ENCODE results near the gene NELFCD. TPM values are rescaled to one million over a fixed set of nuclear protein-coding genes. Genes with fewer than 3 reads are reported as not detected.
"Not testable (repeated sequence)": the region's sequence is repeated elsewhere in the genome, so short reads cannot be mapped to it uniquely, and the experiment has no call there.

The NELFCD gene, protein sequence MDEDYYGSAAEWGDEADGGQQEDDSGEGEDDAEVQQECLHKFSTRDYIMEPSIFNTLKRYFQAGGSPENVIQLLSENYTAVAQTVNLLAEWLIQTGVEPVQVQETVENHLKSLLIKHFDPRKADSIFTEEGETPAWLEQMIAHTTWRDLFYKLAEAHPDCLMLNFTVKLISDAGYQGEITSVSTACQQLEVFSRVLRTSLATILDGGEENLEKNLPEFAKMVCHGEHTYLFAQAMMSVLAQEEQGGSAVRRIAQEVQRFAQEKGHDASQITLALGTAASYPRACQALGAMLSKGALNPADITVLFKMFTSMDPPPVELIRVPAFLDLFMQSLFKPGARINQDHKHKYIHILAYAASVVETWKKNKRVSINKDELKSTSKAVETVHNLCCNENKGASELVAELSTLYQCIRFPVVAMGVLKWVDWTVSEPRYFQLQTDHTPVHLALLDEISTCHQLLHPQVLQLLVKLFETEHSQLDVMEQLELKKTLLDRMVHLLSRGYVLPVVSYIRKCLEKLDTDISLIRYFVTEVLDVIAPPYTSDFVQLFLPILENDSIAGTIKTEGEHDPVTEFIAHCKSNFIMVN
- polyA plus RNA-seq: 100 to 1,000 TPM in 1 of 3 donors, 10 to 100 TPM in 2; 67.1 to 104 (median 71.7) TPM

DNA sequence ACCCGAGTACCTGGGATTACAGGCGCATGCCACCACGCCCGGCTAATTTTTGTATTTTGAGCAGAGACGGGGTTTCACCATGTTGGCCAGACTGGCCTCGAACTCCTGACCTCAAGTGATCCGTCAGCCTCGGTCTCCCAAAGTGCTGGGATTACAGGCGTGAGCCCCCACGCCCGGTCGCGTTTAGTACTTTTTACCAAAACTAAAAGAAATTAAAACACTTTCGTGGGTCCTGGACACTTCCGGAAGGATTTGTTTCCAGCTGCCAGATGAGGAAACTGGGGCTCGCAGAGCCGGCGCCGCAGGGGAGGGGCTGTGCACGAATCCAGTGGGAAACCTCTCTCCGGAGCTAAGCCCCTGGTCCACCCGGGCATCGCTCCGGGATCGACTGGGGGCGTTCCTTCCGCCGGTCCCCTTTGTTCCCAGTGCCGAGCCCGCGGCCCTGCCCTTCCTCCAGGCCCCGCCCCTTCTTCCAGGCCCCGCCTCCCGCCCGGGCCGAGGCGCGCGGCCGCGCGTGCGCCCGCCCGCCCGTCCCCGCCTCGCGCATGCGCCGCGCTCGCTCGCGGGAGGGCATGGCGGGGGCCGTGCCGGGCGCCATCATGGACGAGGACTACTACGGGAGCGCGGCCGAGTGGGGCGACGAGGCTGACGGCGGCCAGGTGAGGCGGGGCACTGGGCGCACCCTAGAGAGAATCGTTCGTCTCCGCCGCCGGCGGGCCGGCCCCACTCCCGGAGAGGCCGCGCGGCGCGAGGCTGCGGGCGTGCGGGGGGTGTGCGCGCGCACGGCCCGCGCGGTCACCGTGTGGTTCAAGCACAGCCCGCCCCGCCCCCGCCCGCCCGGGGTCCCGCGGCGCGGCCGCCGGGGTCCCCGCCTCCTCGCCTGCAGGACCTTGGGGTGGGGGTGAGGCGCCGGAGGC lies at the start of gene NELFCD:
Gene NELFCD (plus strand): TSS at position 546 of the 917 bp plus-strand sequence. CDS start 54 bp downstream, at position 600.
- H3K27ac Mint-ChIP-seq: peak within 1 kb of the TSS; percentile 82 to 96 (median 93)
- peak within 1 kb of the TSS; percentile 81 to 93 (median 85) for H3K4me3 Mint-ChIP-seq
- peak; percentile 86 to 88 (median 87) for DNase-seq
- H3K9me3 Mint-ChIP-seq: peaks cover 0 to 4% (median 3%) of the 10 kb centered on the region in 6 donors
- peaks cover 12 to 16% (median 16%) of the 10 kb centered on the region in 3 donors for H3K27me3 Mint-ChIP-seq (ENCODE audit: low read depth in 3 of 3)
- peaks cover 0 to 6% (median 0%) of the 10 kb centered on the region in 3 donors for H3K36me3 Mint-ChIP-seq
- H3K4me1 Mint-ChIP-seq: peaks cover 34 to 39% of the 10 kb centered on the region in 2 donors

DNA sequence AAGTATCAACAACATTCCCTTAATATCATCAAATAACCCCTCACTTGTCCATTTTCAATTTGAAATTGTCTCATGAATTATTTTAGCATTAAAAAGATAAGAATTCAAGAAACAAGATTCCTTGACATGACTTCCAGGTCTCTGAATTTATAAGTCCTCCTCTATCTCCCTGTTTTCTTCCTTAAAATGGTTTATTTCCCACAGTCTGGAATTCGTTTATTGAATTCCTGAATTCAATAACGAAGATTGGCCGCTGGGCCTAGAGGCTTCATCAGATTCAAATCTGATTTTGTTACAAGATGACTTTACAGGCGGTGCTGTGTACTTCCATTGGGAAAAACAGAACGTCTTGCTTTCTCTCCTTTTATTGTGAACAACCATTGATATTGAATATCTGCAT lies 48.9 kb upstream of the NELFCD start:
- DNase-seq: no peak
- H3K27me3 Mint-ChIP-seq (ENCODE audit: low read depth in 3 of 3): peaks cover 0 to 26% (median 13%) of the 10 kb centered on the region in 3 donors
- no peak overlapping the region for H3K4me3 Mint-ChIP-seq
- no peaks in the 10 kb centered on the region for H3K9me3 Mint-ChIP-seq
- H3K4me1 Mint-ChIP-seq: no peaks in the 10 kb centered on the region
- H3K36me3 Mint-ChIP-seq: peaks cover 0 to 5% (median 0%) of the 10 kb centered on the region in 3 donors
- no peak overlapping the region for H3K27ac Mint-ChIP-seq

DNA sequence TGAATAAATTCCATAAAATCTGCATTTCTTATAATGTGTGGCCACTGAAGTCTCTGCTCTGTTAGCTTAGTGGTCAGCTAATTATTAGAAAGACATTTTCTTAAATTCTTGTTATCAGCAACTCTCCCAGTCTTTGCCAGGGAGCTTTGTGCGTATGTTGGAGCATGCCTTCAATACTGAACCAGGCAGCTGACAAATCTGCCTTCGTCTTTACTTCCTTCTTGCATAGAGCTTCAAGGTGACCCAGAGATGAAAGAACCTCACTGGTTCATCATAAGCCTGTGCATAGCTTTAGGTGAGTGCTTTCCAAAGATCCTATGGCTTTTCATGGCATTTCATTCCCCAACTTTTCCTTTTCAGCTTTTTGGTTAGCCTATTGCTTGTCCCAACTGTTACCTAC lies 43.0 kb upstream of the NELFCD start:
- no peaks in the 10 kb centered on the region for H3K4me1 Mint-ChIP-seq
- H3K27me3 Mint-ChIP-seq (ENCODE audit: low read depth in 3 of 3): peaks cover 0 to 21% (median 3%) of the 10 kb centered on the region in 3 donors
- H3K9me3 Mint-ChIP-seq: no peaks in the 10 kb centered on the region
- H3K36me3 Mint-ChIP-seq: peaks cover 0 to 5% (median 0%) of the 10 kb centered on the region in 3 donors
- DNase-seq: no peak
- no peak overlapping the region for H3K27ac Mint-ChIP-seq
- no peak overlapping the region for H3K4me3 Mint-ChIP-seq

DNA sequence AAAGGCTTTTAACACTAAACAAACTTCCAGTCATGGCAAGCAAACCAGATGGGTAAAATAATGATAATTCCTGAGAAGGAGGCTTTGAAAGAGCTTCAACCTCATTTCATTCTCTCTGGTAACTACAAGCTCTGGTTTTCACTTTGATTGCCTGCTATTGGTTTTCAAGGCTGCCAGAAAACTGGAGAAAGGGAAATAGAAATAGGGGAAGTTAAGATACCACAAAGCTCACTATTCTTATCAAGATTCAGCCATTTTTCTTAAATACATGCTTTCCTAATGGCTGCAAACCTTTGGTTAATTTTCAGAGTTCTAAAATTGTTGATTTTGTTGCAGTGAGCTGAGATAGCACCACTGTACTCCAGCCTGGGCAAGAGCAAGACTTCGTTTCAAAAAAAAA lies 42.5 kb upstream of the NELFCD start:
- DNase-seq: no peak
- Mint-ChIP-seq H3K9me3 (no peaks in the 10 kb centered on the region), H3K27ac (no peak overlapping the region), H3K4me3 (no peak overlapping the region), H3K27me3 (ENCODE audit: low read depth in 3 of 3) (peaks cover 0 to 21% (median 3%) of the 10 kb centered on the region in 3 donors), H3K36me3 (peaks cover 0 to 5% (median 0%) of the 10 kb centered on the region in 3 donors), H3K4me1 (no peaks in the 10 kb centered on the region)

DNA sequence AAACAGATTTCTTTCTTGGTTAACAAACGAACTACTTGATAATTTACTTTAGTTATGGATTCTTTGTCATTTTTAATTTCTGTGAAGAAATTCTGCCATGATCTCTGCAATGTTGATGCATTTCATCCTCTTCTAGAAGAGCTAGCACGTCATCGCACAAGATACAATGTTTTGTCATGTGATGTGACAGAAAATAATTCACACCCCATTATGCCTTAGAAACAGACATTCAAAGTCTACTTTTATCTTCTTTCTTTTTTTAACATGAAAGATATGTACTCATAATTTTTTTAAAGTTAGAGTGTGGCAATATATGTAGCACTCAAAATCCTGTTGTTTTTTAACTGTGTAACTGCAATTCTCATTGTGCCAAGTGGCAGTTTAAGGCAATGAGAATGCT lies 39.6 kb upstream of the NELFCD start:
- Mint-ChIP-seq H3K9me3 (no peaks in the 10 kb centered on the region), H3K27ac (no peak overlapping the region), H3K4me3 (no peak overlapping the region), H3K36me3 (peaks cover 0 to under 1% (median 0%) of the 10 kb centered on the region in 3 donors), H3K4me1 (no peaks in the 10 kb centered on the region), H3K27me3 (ENCODE audit: low read depth in 3 of 3) (peaks cover 0 to 9% (median 3%) of the 10 kb centered on the region in 3 donors)
- DNase-seq: no peak

DNA sequence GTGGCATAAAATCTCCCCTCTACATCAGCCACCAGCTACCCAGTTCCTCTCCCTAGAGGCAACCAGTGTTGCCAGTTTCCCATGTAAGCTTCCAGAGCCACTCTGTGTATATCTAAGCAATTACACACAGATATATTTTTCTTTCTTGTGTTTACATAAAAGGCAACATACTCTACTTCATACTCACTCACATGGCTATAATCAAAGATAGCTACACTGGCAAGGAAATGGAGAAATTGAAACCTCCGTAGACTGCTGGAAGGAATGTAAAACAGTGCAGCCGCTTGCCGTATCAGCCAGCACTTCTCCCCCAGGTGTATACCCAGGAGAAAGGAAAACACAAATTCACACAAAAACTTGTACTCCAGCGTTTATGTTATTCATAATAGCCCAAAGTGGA lies 38.5 kb upstream of the NELFCD start:
- no peak for DNase-seq
- Mint-ChIP-seq H3K4me1 (no peaks in the 10 kb centered on the region), H3K9me3 (no peaks in the 10 kb centered on the region), H3K36me3 (no peaks in the 10 kb centered on the region), H3K4me3 (no peak overlapping the region), H3K27me3 (ENCODE audit: low read depth in 3 of 3) (peaks cover 0 to 3% (median 3%) of the 10 kb centered on the region in 3 donors), H3K27ac (no peak overlapping the region)

DNA sequence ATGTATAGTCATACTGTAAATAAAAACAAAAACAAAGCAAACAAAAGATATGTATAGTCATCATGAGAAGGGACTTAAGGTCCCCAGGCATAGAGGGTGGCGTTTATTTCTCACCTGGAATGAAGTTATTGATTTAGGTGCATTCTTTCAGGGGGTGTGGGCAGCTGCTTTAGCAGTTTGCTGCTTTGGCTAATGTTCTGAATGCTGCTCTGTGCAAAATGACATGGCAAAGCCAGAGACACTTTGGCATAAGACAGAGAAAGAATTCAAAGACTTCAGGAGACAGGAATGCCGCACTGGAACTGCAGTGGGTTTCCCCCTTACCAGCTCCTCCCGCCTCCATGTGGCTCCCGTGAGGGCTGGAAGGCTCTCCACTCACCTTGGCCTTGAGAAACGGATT lies 36.4 kb upstream of the NELFCD start:
- H3K27ac Mint-ChIP-seq: no peak overlapping the region
- no peak overlapping the region for H3K4me3 Mint-ChIP-seq
- DNase-seq: no peak
- peaks cover 2 to 6% (median 2%) of the 10 kb centered on the region in 3 donors for H3K27me3 Mint-ChIP-seq (ENCODE audit: low read depth in 3 of 3)
- no peaks in the 10 kb centered on the region for H3K4me1 Mint-ChIP-seq
- no peaks in the 10 kb centered on the region for H3K36me3 Mint-ChIP-seq
- no peaks in the 10 kb centered on the region for H3K9me3 Mint-ChIP-seq

DNA sequence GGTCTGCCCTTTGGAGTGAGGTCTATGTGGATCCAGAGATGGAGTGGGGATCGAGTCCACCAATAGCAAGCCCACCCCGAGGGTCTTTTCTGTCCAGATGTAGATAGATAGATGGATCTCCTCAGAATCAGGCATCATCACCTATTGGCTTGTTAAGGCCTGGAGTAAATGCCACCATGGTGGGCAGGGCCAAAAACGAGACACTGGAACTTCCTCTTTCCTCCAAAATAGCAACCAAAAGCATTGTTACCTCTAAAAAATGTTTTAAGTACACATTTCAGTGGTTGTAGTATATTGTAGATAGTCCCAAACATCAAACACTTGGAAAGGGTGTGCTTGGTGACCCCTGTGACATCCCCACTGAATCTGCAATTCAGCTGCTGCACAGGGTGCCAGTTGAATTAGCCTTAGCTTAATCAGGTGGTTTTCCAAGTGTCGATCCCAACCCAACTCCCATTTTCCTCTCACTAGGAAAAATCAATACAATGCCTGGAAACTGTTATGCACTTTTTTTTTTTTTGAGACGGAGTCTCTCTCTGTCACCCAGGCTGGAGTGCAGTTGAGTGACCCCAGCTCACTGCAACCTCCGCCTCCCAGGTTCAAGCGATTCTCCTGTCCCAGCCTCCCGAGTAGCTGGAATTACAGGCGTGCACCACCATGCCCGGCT lies 35.0 kb upstream of the NELFCD start:
- H3K4me1 Mint-ChIP-seq: no peaks in the 10 kb centered on the region
- no peak overlapping the region for H3K4me3 Mint-ChIP-seq
- H3K27me3 Mint-ChIP-seq (ENCODE audit: low read depth in 3 of 3): peaks cover 2 to 6% (median 4%) of the 10 kb centered on the region in 3 donors
- DNase-seq: no peak
- no peaks in the 10 kb centered on the region for H3K36me3 Mint-ChIP-seq
- no peaks in the 10 kb centered on the region for H3K9me3 Mint-ChIP-seq
- H3K27ac Mint-ChIP-seq: no peak overlapping the region

DNA sequence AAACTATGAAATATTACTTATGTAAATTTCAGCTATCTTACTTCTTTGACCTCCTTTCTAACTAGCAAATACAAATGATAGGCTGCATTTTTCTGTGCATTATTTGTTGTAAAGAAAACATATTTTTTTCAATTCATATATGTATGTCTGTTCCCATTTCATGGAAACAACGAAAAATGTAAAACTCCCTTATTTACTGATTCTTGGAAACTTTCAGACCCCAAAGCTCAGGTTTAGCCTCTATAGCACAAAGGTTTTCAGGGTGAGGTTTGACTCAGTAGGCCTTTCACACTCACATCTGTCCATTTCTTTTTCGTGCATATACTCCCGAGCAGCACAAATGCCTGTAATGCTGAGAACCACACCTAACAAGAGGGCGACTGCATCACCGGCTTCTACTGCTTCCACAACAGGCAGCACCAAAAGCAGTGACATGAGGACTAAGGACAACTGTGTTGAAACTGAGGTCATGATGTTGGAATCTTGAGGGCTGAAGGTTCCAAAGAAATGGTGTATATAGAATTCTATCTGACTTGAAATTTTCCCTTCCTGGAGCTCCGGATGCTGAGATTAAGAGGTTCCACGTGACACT lies 33.2 kb upstream of the NELFCD start:
- H3K9me3 Mint-ChIP-seq, H3K27ac Mint-ChIP-seq: not testable (repeated sequence)

DNA sequence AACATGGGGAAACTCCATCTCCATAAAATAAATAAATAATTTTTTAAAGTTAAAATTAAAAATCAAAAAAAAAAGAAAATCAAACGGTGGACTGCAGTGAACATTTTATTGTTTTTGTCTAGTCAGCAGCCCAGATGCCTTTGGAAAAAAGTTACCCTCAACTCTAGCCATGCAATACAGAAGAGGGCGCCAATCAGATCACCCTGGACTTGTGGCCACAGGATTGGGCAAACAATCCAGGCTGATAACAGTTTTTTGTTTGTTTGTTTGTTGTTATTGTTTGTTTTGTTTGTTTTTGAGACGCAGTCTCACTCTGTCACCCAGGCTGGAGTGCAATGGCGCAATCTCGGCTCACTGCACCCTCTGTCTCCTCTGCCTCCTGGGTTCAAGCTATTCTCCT lies 30.5 kb upstream of the NELFCD start:
- no peaks in the 10 kb centered on the region for H3K36me3 Mint-ChIP-seq
- peaks cover 2 to 9% (median 6%) of the 10 kb centered on the region in 3 donors for H3K27me3 Mint-ChIP-seq (ENCODE audit: low read depth in 3 of 3)
- no peaks in the 10 kb centered on the region for H3K4me1 Mint-ChIP-seq
- H3K27ac Mint-ChIP-seq: no peak overlapping the region
- no peak for DNase-seq
- H3K4me3 Mint-ChIP-seq: no peak overlapping the region
- H3K9me3 Mint-ChIP-seq: no peaks in the 10 kb centered on the region

More for the DNA sequence above, 33.2 kb upstream of the NELFCD start:
- not testable (repeated sequence) for H3K4me3 Mint-ChIP-seq; H3K4me1 Mint-ChIP-seq; H3K27me3 Mint-ChIP-seq (ENCODE audit: low read depth in 3 of 3); H3K36me3 Mint-ChIP-seq; DNase-seq

DNA sequence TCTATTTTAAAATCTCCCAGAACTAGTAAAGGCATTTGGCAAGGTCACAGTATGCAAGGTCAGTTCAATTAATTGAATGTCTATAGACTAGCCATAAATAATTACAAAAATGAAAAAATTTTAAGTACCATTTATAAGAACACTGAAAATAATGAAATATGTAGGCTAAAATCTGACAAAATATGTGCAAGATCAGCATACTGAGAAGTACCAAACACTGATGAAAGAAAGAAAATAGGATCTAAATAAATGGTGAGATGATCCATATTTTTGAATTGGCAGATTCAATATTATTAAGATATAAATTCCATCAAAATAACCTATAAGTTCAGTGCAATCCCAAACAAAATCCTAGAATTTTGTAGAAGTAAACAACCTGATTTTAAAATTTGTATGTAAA lies 28.0 kb upstream of the NELFCD start:
- no peak overlapping the region for H3K27ac Mint-ChIP-seq
- H3K27me3 Mint-ChIP-seq (ENCODE audit: low read depth in 3 of 3): peaks cover 2 to 11% (median 9%) of the 10 kb centered on the region in 3 donors
- DNase-seq: no peak
- H3K4me1 Mint-ChIP-seq: no peaks in the 10 kb centered on the region
- H3K9me3 Mint-ChIP-seq: no peaks in the 10 kb centered on the region
- no peaks in the 10 kb centered on the region for H3K36me3 Mint-ChIP-seq
- H3K4me3 Mint-ChIP-seq: no peak overlapping the region

DNA sequence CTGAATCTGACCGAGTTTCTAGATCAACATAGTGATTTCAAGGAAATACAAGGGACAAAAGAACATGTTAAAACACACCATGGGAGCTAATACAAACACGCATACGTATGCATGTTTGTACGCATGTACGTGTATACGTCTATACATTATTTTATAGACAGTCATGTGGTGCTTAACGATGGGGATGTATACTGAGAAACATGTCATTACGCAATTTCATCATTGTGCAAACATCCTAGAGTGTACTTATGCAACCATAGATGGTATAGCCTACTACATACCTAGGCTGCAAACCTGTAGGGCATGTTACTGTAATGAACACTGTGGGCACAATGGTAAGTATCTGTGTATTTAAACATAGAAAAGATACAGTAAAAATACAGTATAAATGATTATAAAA lies 25.0 kb upstream of the NELFCD start:
- Mint-ChIP-seq H3K27me3 (ENCODE audit: low read depth in 3 of 3) (peaks cover 0 to 12% (median 3%) of the 10 kb centered on the region in 3 donors), H3K9me3 (no peaks in the 10 kb centered on the region), H3K36me3 (no peaks in the 10 kb centered on the region), H3K4me1 (no peaks in the 10 kb centered on the region), H3K4me3 (no peak overlapping the region), H3K27ac (no peak overlapping the region)
- no peak for DNase-seq

DNA sequence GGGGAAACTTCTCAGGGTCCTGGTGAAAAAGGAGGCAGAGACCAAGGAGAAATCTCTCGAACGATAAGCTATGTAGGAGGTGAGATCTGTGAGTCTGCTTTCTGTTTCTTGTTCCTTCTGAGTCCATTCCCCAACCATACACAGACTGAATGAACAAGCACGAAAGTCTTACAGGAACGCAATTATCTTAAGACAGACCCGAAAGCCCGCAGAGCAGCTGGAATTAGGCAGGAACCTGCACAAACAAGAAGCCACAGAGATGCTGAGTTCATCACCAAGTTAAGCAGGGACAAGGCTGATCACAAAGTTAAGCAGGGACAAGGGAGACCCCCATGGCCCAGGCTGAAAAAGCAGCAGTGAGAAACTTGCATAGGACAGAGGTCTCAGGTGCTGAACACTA lies 21.4 kb upstream of the NELFCD start:
- peaks cover 5 to 12% (median 5%) of the 10 kb centered on the region in 3 donors for H3K27me3 Mint-ChIP-seq (ENCODE audit: low read depth in 3 of 3)
- no peak overlapping the region for H3K27ac Mint-ChIP-seq
- peaks cover 0 to 5% (median 3%) of the 10 kb centered on the region in 3 donors for H3K36me3 Mint-ChIP-seq
- H3K4me1 Mint-ChIP-seq: no peaks in the 10 kb centered on the region
- H3K4me3 Mint-ChIP-seq: no peak overlapping the region
- no peak for DNase-seq
- H3K9me3 Mint-ChIP-seq: no peaks in the 10 kb centered on the region
